ENCODE data around the gene LRRC15. TPM values are rescaled to one million over a fixed set of nuclear protein-coding genes. Genes with fewer than 3 reads are reported as not detected.

LRRC15 gene
- total RNA-seq, 2 donors from 2014 or later: not detected

DNA sequence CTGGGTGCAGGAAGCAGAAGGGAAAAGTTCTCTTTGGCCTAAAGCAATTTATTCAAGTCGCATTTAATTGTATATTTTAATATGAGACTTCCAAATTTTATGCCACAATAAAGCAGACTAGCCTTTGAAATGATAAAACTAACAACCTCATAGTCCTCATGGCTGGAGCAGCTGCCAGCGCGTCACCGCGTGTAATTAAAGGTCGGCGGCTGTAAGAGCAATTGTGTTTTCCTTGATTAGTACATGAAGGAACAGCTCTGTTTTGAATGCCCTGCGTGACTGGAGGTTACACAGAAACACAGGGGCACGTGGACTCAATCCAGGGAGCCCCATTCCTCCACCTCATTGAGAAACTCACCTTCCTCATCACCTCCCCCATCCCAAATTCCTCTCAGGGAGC lies 10.1 kb upstream of the LRRC15 start:
- H3K36me3 Mint-ChIP-seq (ENCODE audit: low read depth): no peaks in the 10 kb centered on the region
- no peak overlapping the region for H3K27ac Mint-ChIP-seq
- no peak overlapping the region for H3K4me3 Mint-ChIP-seq
- no peak for ATAC-seq (replicated peaks)
- peaks cover 8% of the 10 kb centered on the region for H3K27me3 Mint-ChIP-seq
- no peaks in the 10 kb centered on the region for H3K4me1 Mint-ChIP-seq
- no peaks in the 10 kb centered on the region for H3K9me3 Mint-ChIP-seq

- H3K9me3 Mint-ChIP-seq: no peaks in the 10 kb centered on the region
- no peak overlapping the region for H3K4me3 Mint-ChIP-seq
- H3K36me3 Mint-ChIP-seq (ENCODE audit: low read depth): no peaks in the 10 kb centered on the region
- no peak for ATAC-seq (replicated peaks)
- peaks cover 8% of the 10 kb centered on the region for H3K27me3 Mint-ChIP-seq
- H3K4me1 Mint-ChIP-seq: no peaks in the 10 kb centered on the region
- H3K27ac Mint-ChIP-seq: no peak overlapping the region
These were observed 9.7 kb upstream of the LRRC15 start for GRCh38 chr3:194379231-194379630.

GRCh38 chr3:194377708-194378107 lies 8.2 kb upstream of the LRRC15 start:
- ATAC-seq (replicated peaks): no peak
- H3K9me3 Mint-ChIP-seq: no peaks in the 10 kb centered on the region
- no peaks in the 10 kb centered on the region for H3K4me1 Mint-ChIP-seq
- H3K27ac Mint-ChIP-seq: no peak overlapping the region
- no peak overlapping the region for H3K4me3 Mint-ChIP-seq
- no peaks in the 10 kb centered on the region for H3K36me3 Mint-ChIP-seq (ENCODE audit: low read depth)
- peaks cover 8% of the 10 kb centered on the region for H3K27me3 Mint-ChIP-seq

- H3K4me1 Mint-ChIP-seq: no peaks in the 10 kb centered on the region
- no peak overlapping the region for H3K27ac Mint-ChIP-seq
- no peak overlapping the region for H3K4me3 Mint-ChIP-seq
- H3K27me3 Mint-ChIP-seq: peaks cover 14% of the 10 kb centered on the region
- ATAC-seq (replicated peaks): no peak
- no peaks in the 10 kb centered on the region for H3K9me3 Mint-ChIP-seq
- H3K36me3 Mint-ChIP-seq (ENCODE audit: low read depth): no peaks in the 10 kb centered on the region
These were observed 6.7 kb upstream of the LRRC15 start for GRCh38 chr3:194376241-194376560.

GRCh38 chr3:194375473-194376240 lies 6.1 kb upstream of the LRRC15 start:
- Mint-ChIP-seq H3K36me3 (ENCODE audit: low read depth) (no peaks in the 10 kb centered on the region), H3K27me3 (peaks cover 14% of the 10 kb centered on the region), H3K27ac (no peak overlapping the region), H3K4me1 (no peaks in the 10 kb centered on the region), H3K9me3 (no peaks in the 10 kb centered on the region), H3K4me3 (no peak overlapping the region)
- no peak for ATAC-seq (replicated peaks)

- Mint-ChIP-seq H3K4me3 (no peak overlapping the region), H3K27me3 (peaks cover 19% of the 10 kb centered on the region), H3K27ac (no peak overlapping the region), H3K4me1 (no peaks in the 10 kb centered on the region), H3K9me3 (no peaks in the 10 kb centered on the region), H3K36me3 (ENCODE audit: low read depth) (no peaks in the 10 kb centered on the region)
- no peak for ATAC-seq (replicated peaks)
These were observed 5.4 kb upstream of the LRRC15 start for GRCh38 chr3:194374935-194375334.

GRCh38 chr3:194373899-194374298 lies 4.4 kb upstream of the LRRC15 start:
- Mint-ChIP-seq H3K27ac (no peak overlapping the region), H3K27me3 (peaks cover 26% of the 10 kb centered on the region), H3K9me3 (no peaks in the 10 kb centered on the region), H3K36me3 (ENCODE audit: low read depth) (no peaks in the 10 kb centered on the region), H3K4me3 (no peak overlapping the region), H3K4me1 (no peaks in the 10 kb centered on the region)
- ATAC-seq (replicated peaks): no peak

DNA sequence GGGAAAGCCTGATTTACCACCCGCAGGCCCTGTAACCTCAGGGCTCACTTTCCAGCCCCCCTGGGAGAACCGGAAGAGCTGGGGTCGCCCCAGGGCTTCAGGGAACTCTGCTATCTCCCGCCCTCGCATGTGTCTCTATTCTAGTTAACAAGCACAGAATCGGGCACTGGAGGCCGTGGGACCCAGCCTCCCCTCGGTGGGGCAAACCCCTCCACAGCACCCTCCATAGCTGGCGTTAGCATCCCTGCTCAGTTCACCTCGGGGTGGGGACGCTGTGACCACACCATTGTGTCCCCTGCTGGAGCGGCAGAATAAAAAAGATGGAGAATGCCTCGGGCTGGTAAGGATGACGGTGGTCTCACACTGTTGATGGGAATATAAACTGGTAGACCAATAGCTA lies 3.5 kb upstream of the LRRC15 start:
- Mint-ChIP-seq H3K27ac (no peak overlapping the region), H3K9me3 (no peaks in the 10 kb centered on the region), H3K27me3 (peaks cover 32% of the 10 kb centered on the region), H3K36me3 (ENCODE audit: low read depth) (no peaks in the 10 kb centered on the region), H3K4me1 (no peaks in the 10 kb centered on the region), H3K4me3 (no peak overlapping the region)
- ATAC-seq (replicated peaks): no peak

DNA sequence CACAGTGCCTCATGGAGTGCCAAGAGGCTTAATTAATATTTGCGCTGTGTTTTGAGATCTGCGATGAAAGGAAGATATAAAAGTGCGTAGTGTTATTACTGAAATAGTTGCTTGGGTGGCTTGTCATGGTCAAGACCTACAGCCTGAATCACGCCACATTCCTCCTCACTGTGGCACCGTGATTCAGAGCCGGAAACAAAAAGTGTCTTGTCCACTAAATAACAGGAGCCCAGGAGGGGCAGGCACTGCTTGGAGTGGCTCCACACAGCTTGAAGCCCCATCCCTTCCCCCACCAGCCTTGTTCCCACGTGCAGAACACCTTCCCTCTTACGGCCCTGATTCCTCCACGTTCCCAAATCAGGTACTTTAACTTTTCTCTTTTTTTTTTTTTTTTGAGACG lies 1.2 kb upstream of the LRRC15 start:
- Mint-ChIP-seq H3K4me1 (no peaks in the 10 kb centered on the region), H3K27ac (no peak overlapping the region), H3K9me3 (no peaks in the 10 kb centered on the region), H3K4me3 (no peak overlapping the region), H3K27me3 (peaks cover 36% of the 10 kb centered on the region), H3K36me3 (ENCODE audit: low read depth) (no peaks in the 10 kb centered on the region)
- ATAC-seq (replicated peaks): no peak

GRCh38 chr3:194368918-194369317 lies 625 bp downstream of the LRRC15 start:
- Mint-ChIP-seq H3K9me3 (no peaks in the 10 kb centered on the region), H3K4me3 (no peak overlapping the region), H3K36me3 (ENCODE audit: low read depth) (no peaks in the 10 kb centered on the region), H3K27ac (no peak overlapping the region), H3K4me1 (no peaks in the 10 kb centered on the region), H3K27me3 (peaks cover 31% of the 10 kb centered on the region)
- no peak for ATAC-seq (replicated peaks)

GRCh38 chr3:194367992-194368841 lies 1.3 kb downstream of the LRRC15 start:
- Mint-ChIP-seq H3K9me3 (no peaks in the 10 kb centered on the region), H3K27ac (no peak overlapping the region), H3K36me3 (ENCODE audit: low read depth) (no peaks in the 10 kb centered on the region), H3K4me1 (no peaks in the 10 kb centered on the region), H3K4me3 (no peak overlapping the region), H3K27me3 (peaks cover 31% of the 10 kb centered on the region)
- ATAC-seq (replicated peaks): no peak

GRCh38 chr3:194365978-194366490 lies 3.5 kb downstream of the LRRC15 start:
- Mint-ChIP-seq H3K4me1 (no peaks in the 10 kb centered on the region), H3K9me3 (no peaks in the 10 kb centered on the region), H3K4me3 (no peak overlapping the region), H3K27me3 (peaks cover 26% of the 10 kb centered on the region), H3K27ac (no peak overlapping the region), H3K36me3 (ENCODE audit: low read depth) (no peaks in the 10 kb centered on the region)
- no peak for ATAC-seq (replicated peaks)

DNA sequence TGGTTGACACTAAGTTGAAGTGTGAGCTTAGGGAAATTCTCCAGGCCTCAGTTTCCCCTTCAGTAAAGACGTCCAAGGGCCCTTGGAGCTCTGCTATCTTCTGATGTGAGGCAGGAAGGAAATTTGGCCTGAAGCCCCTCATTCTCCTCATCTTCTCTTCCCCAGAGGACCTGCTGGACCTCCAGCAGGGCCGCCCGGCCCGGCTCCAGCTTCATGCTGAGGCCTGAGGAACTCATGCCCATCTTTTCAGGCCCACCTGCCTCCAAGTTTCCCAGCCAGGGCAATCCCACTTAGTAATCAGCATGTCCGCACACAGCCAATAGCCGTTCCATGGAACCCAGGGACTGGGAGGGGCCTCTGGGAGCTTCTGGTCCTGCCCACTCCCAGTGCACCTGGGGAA lies 4.0 kb downstream of the LRRC15 start:
- Mint-ChIP-seq H3K27me3 (peaks cover 24% of the 10 kb centered on the region), H3K27ac (no peak overlapping the region), H3K36me3 (ENCODE audit: low read depth) (no peaks in the 10 kb centered on the region), H3K4me3 (no peak overlapping the region), H3K9me3 (no peaks in the 10 kb centered on the region), H3K4me1 (no peaks in the 10 kb centered on the region)
- ATAC-seq (replicated peaks): no peak

DNA sequence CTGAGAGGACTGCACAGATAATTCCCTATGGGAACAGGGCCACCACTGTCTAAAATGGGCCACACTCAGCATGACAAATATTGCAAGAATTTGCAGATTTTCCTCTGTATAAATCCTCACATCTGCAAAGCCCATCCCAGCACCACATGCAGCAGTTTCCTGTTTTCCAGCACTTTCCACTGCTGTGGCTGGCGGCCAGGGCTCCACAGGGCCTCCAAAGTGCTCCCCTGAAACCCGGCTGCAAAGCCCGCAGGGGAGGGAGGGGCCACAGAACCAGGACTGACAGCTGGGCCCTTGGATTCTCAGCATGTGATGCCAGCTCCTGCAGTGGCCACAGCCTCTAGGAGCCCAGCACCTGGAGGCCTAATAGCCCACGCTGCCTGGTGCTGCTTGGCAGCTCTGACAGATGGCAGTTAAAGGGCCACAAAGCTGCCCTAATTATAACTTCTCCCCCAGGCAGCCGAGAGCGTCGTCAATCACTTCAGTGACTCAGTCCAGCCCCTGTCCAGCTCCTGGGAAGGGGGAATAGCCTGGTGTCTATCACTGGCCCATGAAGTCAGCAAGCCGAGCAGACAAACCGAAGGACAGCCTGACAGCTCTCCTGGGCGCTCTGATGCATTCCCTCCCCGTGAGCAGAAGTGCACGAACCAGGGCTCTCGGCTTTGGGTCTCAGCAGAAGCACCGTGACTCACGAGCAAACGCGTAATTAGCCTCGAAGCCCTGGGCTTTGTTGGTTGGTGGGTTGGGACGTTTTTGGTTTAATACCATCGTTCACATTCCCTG lies 4.7 kb downstream of the LRRC15 start:
- H3K36me3 Mint-ChIP-seq (ENCODE audit: low read depth): no peaks in the 10 kb centered on the region
- H3K9me3 Mint-ChIP-seq: no peaks in the 10 kb centered on the region
- no peaks in the 10 kb centered on the region for H3K4me1 Mint-ChIP-seq
- ATAC-seq (replicated peaks): no peak
- peaks cover 20% of the 10 kb centered on the region for H3K27me3 Mint-ChIP-seq
- H3K27ac Mint-ChIP-seq: no peak overlapping the region
- H3K4me3 Mint-ChIP-seq: no peak overlapping the region

Data from activated T-helper 17 cell treated with anti-CD3 and anti-CD28 coated beads, Interleukin-2, amount 50 U/mL, for 72 hours (primary cell).